K562 (cell line): Measurements from ENCODE around the gene MYOZ2. TPM values are rescaled to one million over a fixed set of nuclear protein-coding genes. Genes with fewer than 3 reads are reported as not detected.

Experiments
- ATAC-seq: fragments of 200-7000 bp; cut with Tn5 transposase; 3 replicates; pipeline ENCODE4 v1.9.1; 2020; ENCODE audit warnings: moderate library complexity
- BruUV-seq: library from RNA; stranded (reverse); fragments of 400-500 nt; replicated peaks from 2 replicates; lab custom pipeline; 2021; lab: Mats Ljungman, UMichigan
- CTCF ChIA-PET: fragments of 300-600 bp; formaldehyde crosslinking; extraction: SDS; loops from one replicate; lab custom pipeline; 2021; ENCODE audit warnings: low intra/inter-chr PET ratio; lab: Yijun Ruan, JAX
- POLR2A ChIA-PET: fragments of 300-600, 350-650 bp; sonication (Branson Sonifier 250); formaldehyde crosslinking; extraction: SDS; loops from one replicate; lab custom pipeline; 2021; ENCODE audit warnings: antibody characterized with exemption, inconsistent platforms; lab: Yijun Ruan, JAX
- DNase-seq, 4 experiments: peaks; one replicate each; pipeline versions ENCODE4 v3.0.0 to v3.0.0-alpha.2; 2011 to 2018; ENCODE audit warnings: low spot score in 3 of 4, mixed read lengths in 3 of 4; ENCODE audit errors: extremely low read depth in 1 of 4
- FAIRE-seq: peaks from 2 replicates; lab custom pipeline; 2011; peaks lifted over from hg19 to GRCh38; lab: Jason Lieb, UNC
- H2AFZ ChIP-seq: 2 replicates; pipeline ENCODE4 v1.6.0; 2011; ENCODE audit warnings: low read depth, low read length, control low read depth, inconsistent platforms
- H3K27ac ChIP-seq: fragments of 200-600 bp; 3 replicates; pipeline ENCODE4 v1.8.0; 2011; ENCODE audit warnings: low read depth, mild to moderate bottlenecking, control low read depth, inconsistent platforms, low read length, moderate library complexity, mixed read lengths; ENCODE audit errors: extremely low read depth
- H3K27me3 ChIP-seq, 2 experiments: fragments of 300-600 bp in 1 of 2; 2 replicates in 1 of 2; 3 replicates in 1 of 2; pipeline versions ENCODE4 v1.6.0 to v1.8.0; 2011; ENCODE audit warnings: inconsistent platforms in 2 of 2, low read length in 2 of 2, mild to moderate bottlenecking in 1 of 2, mixed read lengths in 1 of 2, moderate library complexity in 1 of 2; ENCODE audit not compliant: control insufficient read depth in 2 of 2, insufficient read depth in 2 of 2
- H3K36me3 ChIP-seq: fragments of 300-600 bp; 3 replicates; pipeline ENCODE4 v1.8.0; 2011; ENCODE audit warnings: mild to moderate bottlenecking, low read length, inconsistent platforms; ENCODE audit not compliant: control insufficient read depth, insufficient read depth
- H3K4me1 ChIP-seq, 2 experiments: fragments of 200-600 bp in 1 of 2; replicated peaks in 1 of 2; 2 replicates in 1 of 2; 3 replicates in 1 of 2; pipeline versions ENCODE4 v1.5.1 to v1.8.0; 2011; ENCODE audit warnings: inconsistent platforms in 2 of 2, low read length in 2 of 2, mild to moderate bottlenecking in 1 of 2, mixed read lengths in 1 of 2, moderate library complexity in 1 of 2; ENCODE audit not compliant: control insufficient read depth in 2 of 2, insufficient read depth in 2 of 2
- H3K4me2 ChIP-seq: 2 replicates; pipeline ENCODE4 v1.6.1; 2011; ENCODE audit warnings: low read length, control low read depth, inconsistent platforms, mixed read lengths; ENCODE audit not compliant: insufficient read depth
- H3K4me3 ChIP-seq: fragments of 200-600 bp; sonication (generic), shearing (Covaris generic); 2 replicates; pipeline ENCODE4 v1.5.1; 2016; ENCODE audit warnings: control low read depth, inconsistent platforms
- H3K79me2 ChIP-seq: fragments of 200-600 bp; 3 replicates; pipeline ENCODE4 v1.8.0; 2011; ENCODE audit warnings: low read length, inconsistent platforms; ENCODE audit not compliant: control insufficient read depth, insufficient read depth
- H3K9ac ChIP-seq, 2 experiments: 2 replicates each; pipeline versions ENCODE4 v1.6.0 to v1.6.1; 2011; ENCODE audit warnings: low read depth in 2 of 2, low read length in 2 of 2, control low read depth in 1 of 2, inconsistent platforms in 1 of 2, mild to moderate bottlenecking in 1 of 2, mixed read lengths in 1 of 2; ENCODE audit not compliant: insufficient read depth in 1 of 2
- H3K9me1 ChIP-seq: one replicate; pipeline ENCODE4 v1.6.0; 2011; ENCODE audit warnings: inconsistent platforms, mild to moderate bottlenecking, low read length, moderate library complexity; ENCODE audit not compliant: control insufficient read depth, insufficient read depth
- H3K9me3 ChIP-seq: replicated peaks from 2 replicates; pipeline ENCODE4 v1.5.1; 2011; ENCODE audit warnings: low read depth, low read length, inconsistent platforms; ENCODE audit not compliant: control insufficient read depth, insufficient read depth
- H4K20me1 ChIP-seq: replicated peaks from 2 replicates; pipeline ENCODE4 v1.6.1; 2011; ENCODE audit warnings: low read length, inconsistent platforms, mixed read lengths; ENCODE audit not compliant: control insufficient read depth, insufficient read depth
- CHD1 ChIP-seq: fragments of 200-600 bp; sonication (generic); IDR thresholded peaks from one replicate; pipeline ENCODE4 v1.6.1; 2012; ENCODE audit warnings: mild to moderate bottlenecking, moderate library complexity, low read length, inconsistent platforms
- JUNB ChIP-seq: fragments of 450-650 bp; formaldehyde crosslinking; conservative IDR thresholded peaks from 2 replicates; pipeline ENCODE4 v1.4.0; 2020; ENCODE audit warnings: mild to moderate bottlenecking
- KDM5B ChIP-seq: fragments of 200-600 bp; sonication (generic); IDR thresholded peaks from 2 replicates; pipeline ENCODE4 v1.6.1; 2012; ENCODE audit warnings: low read depth, mild to moderate bottlenecking, moderate library complexity, low read length, control low read depth, inconsistent platforms; ENCODE audit not compliant: insufficient replicate concordance
- NR3C1 ChIP-seq: sonication (generic); formaldehyde crosslinking; IDR thresholded peaks from 2 replicates; pipeline ENCODE4 v1.8.1; 2022; ENCODE audit warnings: missing genetic modification reagents
- RBM15 ChIP-seq: fragments of 200-400 bp; formaldehyde crosslinking; IDR thresholded peaks from 2 replicates; pipeline ENCODE4 v1.6.1; 2018; ENCODE audit warnings: mild to moderate bottlenecking, low read length, moderate library complexity; ENCODE audit not compliant: insufficient read depth
- RFX1 ChIP-seq: fragments of 450-650 bp; IDR thresholded peaks from 2 replicates; pipeline ENCODE4 v1.6.1; 2016; ENCODE audit warnings: mild to moderate bottlenecking, moderate library complexity
- ZFP1 ChIP-seq: fragments of 450-650 bp; formaldehyde crosslinking; IDR thresholded peaks from 2 replicates; pipeline ENCODE4 v1.4.0; 2020; ENCODE audit warnings: mild to moderate bottlenecking, mixed read lengths
- ZNF436 ChIP-seq: fragments of 250-450, 450-650 bp; sonication (Bioruptor Pico); formaldehyde crosslinking; IDR thresholded peaks from 2 replicates; pipeline ENCODE4 v1.7.0; 2020; ENCODE audit warnings: mild to moderate bottlenecking
- ZNF830 ChIP-seq: fragments of 250-450 bp; sonication (Bioruptor Pico); IDR thresholded peaks from 2 replicates; pipeline ENCODE4 v1.5.0; 2021; ENCODE audit warnings: mild to moderate bottlenecking
- WGBS: fragments of 100-300 bp; shearing (Covaris generic); methylation state at CpG from one replicate; pipeline ENCODE4 v1.1.6; 2016; ENCODE audit warnings: low coverage, mixed read lengths; ENCODE audit not compliant: insufficient coverage; ENCODE audit errors: missing lambda C conversion rate; 5-methylcytosine and 5-hydroxymethylcytosine counted together
- in situ Hi-C: fragments of 300-500 bp; cut with MboI; formaldehyde crosslinking; loops from 4 replicates; pipeline ENCODE4 v1.15.0; 2018; ENCODE audit warnings: inconsistent platforms, mixed read lengths
- intact Hi-C: fragments of 100-400 bp; cut with micrococcal nuclease; formaldehyde crosslinking; loops from 2 replicates; pipeline ENCODE4 v1.14.2; 2022
- polyA plus RNA-seq, 8 experiments: library from polyadenylated mRNA; depleted of rRNA in 4 of 8; stranded (reverse) in 5 of 8; unstranded in 3 of 8; fragments of >200 nt; fragmentation: Nextera tagmentation in 2 of 8; fragmentation: Illumina TruSeq in 1 of 8; extraction: Ambion mirVana in 2 of 8; extraction: Trizol in 1 of 8; gene quantifications; 2 replicates each; pipeline versions ENCODE4 v1.2.1 to v1.2.3, GENCODE V29; 2011 to 2014; ENCODE audit warnings: inconsistent platforms in 1 of 8, missing spikeins in 1 of 8
- total RNA-seq, 7 experiments: library from RNA; depleted of rRNA in 6 of 7; stranded (reverse); fragments of >200 nt in 6 of 7; fragmentation: Illumina TruSeq in 2 of 7; extraction: Trizol in 2 of 7; gene quantifications; 2 replicates each; pipeline versions ENCODE4 v1.2.1 to v1.2.3, GENCODE V29; 2011 to 2021; ENCODE audit warnings: low replicate concordance in 1 of 7
- TF ChIP-seq, protein P1 (sequence below): sonication (generic); formaldehyde crosslinking; IDR thresholded peaks from 2 replicates; pipeline ENCODE4 v1.8.0; 2022; ENCODE audit warnings: mild to moderate bottlenecking, missing genetic modification reagents
- TF ChIP-seq, protein P2 (sequence below), 2 experiments: IDR thresholded peaks in 1 of 2; conservative IDR thresholded peaks in 1 of 2; 2 replicates each; pipeline ENCODE4 v1.6.1; 2016; ENCODE audit warnings: low read depth in 2 of 2, mild to moderate bottlenecking in 1 of 2, missing compliant biosample characterization in 1 of 2, missing genetic modification characterization in 1 of 2, moderate library complexity in 1 of 2
- TF ChIP-seq, protein P3 (sequence below): fragments of 450-650 bp; formaldehyde crosslinking; IDR thresholded peaks from 2 replicates; pipeline ENCODE4 v1.4.0; 2020; ENCODE audit warnings: mild to moderate bottlenecking, moderate library complexity
- TF ChIP-seq, protein P4 (sequence below): sonication (generic); formaldehyde crosslinking; IDR thresholded peaks from 2 replicates; pipeline ENCODE4 v1.8.0; 2022; ENCODE audit warnings: mild to moderate bottlenecking, missing genetic modification reagents, borderline replicate concordance

MYOZ2 gene
- total and polyA plus RNA-seq, 9 of the 15 experiments (the other 6 are each of a cell fraction or from before 2014, with no cell fraction given), result not detected

GRCh38 chr4:119165767-119166166 lies 30.1 kb downstream of the MYOZ2 start:
- FAIRE-seq (no peak), DNase-seq (no peak), ATAC-seq (no peak)
- no peaks in the 10 kb centered on the region for H3K9me3 ChIP-seq
- no peak overlapping the region for H3K4me3 ChIP-seq
- H3K4me2 ChIP-seq, result no peak overlapping the region
- no peak overlapping the region for H3K27ac ChIP-seq
- CTCF ChIA-PET, result no interaction called here
- no peaks in the 10 kb centered on the region for H4K20me1 ChIP-seq
- peaks cover 0 to 5% of the 10 kb centered on the region in 2 experiments; a peak in 1 of 5 replicates for H3K27me3 ChIP-seq
- no peaks in the 10 kb centered on the region for H3K79me2 ChIP-seq
- no peak overlapping the region for H3K9ac ChIP-seq
- H3K36me3 ChIP-seq, result no peaks in the 10 kb centered on the region
- WGBS, result 4% methylated on average over 3 of the region's 3 CpGs
- no peaks in the 10 kb centered on the region for H3K4me1 ChIP-seq
- no TSS peak for BruUV-seq
- no peaks in the 10 kb centered on the region for H3K9me1 ChIP-seq
- intact Hi-C loops, result no loop called here
- POLR2A ChIA-PET, result interaction anchor here (0.6 kb wide), 1 partner anchor 12 kb away, joined by 3 read pairs; no protein-coding TSS in a partner anchor
- H2AFZ ChIP-seq, result no peak overlapping the region
- in situ Hi-C loops, result no loop called here
- TF ChIP-seq ZNF830 (CRISPR knock-in tag) (no peak), RFX1 (no peak), RBM15 (no peak), ZFP1 (CRISPR knock-in tag) (no peak), CHD1 (no peak), KDM5B (no peak), JUNB (CRISPR knock-in tag) (no peak), NR3C1 (CRISPR knock-in tag) (no peak), ZNF436 (CRISPR knock-in tag) (no peak)
- TF ChIP-seq, protein P1, sequence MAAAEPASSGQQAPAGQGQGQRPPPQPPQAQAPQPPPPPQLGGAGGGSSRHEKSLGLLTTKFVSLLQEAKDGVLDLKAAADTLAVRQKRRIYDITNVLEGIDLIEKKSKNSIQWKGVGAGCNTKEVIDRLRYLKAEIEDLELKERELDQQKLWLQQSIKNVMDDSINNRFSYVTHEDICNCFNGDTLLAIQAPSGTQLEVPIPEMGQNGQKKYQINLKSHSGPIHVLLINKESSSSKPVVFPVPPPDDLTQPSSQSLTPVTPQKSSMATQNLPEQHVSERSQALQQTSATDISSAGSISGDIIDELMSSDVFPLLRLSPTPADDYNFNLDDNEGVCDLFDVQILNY, result no peak
- TF ChIP-seq, protein P2, sequence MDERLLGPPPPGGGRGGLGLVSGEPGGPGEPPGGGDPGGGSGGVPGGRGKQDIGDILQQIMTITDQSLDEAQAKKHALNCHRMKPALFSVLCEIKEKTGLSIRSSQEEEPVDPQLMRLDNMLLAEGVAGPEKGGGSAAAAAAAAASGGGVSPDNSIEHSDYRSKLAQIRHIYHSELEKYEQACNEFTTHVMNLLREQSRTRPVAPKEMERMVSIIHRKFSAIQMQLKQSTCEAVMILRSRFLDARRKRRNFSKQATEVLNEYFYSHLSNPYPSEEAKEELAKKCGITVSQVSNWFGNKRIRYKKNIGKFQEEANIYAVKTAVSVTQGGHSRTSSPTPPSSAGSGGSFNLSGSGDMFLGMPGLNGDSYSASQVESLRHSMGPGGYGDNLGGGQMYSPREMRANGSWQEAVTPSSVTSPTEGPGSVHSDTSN (CRISPR knock-in tag; IDR thresholded peaks at IDR 0.05; ENCODE audit: low read depth), result no peak
- TF ChIP-seq, protein P2 (tag; conservative IDR thresholded peaks at IDR 0.05; ENCODE audit: low read depth), result no peak
- TF ChIP-seq, protein P3, sequence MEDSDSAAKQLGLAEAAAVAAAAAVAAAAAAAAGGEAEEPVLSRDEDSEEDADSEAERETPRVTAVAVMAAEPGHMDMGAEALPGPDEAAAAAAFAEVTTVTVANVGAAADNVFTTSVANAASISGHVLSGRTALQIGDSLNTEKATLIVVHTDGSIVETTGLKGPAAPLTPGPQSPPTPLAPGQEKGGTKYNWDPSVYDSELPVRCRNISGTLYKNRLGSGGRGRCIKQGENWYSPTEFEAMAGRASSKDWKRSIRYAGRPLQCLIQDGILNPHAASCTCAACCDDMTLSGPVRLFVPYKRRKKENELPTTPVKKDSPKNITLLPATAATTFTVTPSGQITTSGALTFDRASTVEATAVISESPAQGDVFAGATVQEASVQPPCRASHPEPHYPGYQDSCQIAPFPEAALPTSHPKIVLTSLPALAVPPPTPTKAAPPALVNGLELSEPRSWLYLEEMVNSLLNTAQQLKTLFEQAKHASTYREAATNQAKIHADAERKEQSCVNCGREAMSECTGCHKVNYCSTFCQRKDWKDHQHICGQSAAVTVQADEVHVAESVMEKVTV (CRISPR knock-in tag), result no peak
- TF ChIP-seq, protein P4, sequence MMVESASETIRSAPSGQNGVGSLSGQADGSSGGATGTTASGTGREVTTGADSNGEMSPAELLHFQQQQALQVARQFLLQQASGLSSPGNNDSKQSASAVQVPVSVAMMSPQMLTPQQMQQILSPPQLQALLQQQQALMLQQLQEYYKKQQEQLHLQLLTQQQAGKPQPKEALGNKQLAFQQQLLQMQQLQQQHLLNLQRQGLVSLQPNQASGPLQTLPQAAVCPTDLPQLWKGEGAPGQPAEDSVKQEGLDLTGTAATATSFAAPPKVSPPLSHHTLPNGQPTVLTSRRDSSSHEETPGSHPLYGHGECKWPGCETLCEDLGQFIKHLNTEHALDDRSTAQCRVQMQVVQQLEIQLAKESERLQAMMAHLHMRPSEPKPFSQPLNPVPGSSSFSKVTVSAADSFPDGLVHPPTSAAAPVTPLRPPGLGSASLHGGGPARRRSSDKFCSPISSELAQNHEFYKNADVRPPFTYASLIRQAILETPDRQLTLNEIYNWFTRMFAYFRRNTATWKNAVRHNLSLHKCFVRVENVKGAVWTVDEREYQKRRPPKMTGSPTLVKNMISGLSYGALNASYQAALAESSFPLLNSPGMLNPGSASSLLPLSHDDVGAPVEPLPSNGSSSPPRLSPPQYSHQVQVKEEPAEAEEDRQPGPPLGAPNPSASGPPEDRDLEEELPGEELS, result no peak
